NT2/D1 (cell line): ENCODE results near the gene TFG.

ENCODE experiments used
- DNase-seq: peaks from one replicate; pipeline ENCODE4 v3.0.0-alpha.2; 2011; ENCODE audit warnings: low read depth, low spot score
- H3K27me3 ChIP-seq: 2 replicates; pipeline ENCODE4 v1.6.0; 2011; ENCODE audit warnings: mild to moderate bottlenecking; ENCODE audit not compliant: insufficient read length, insufficient read depth
- H3K36me3 ChIP-seq: 2 replicates; pipeline ENCODE4 v1.6.1; 2011; ENCODE audit warnings: mild to moderate bottlenecking, low read length, mixed read lengths; ENCODE audit not compliant: insufficient read depth, insufficient read length
- H3K4me1 ChIP-seq: 2 replicates; pipeline ENCODE4 v1.5.1; 2011; ENCODE audit not compliant: insufficient read depth, insufficient read length
- H3K4me3 ChIP-seq: 2 replicates; pipeline ENCODE4 v1.5.1; 2011; ENCODE audit warnings: low read depth; ENCODE audit not compliant: insufficient read length
- H3K9ac ChIP-seq: 2 replicates; pipeline ENCODE4 v1.6.0; 2011; ENCODE audit warnings: low read depth; ENCODE audit not compliant: insufficient read length
- H3K9me3 ChIP-seq: 2 replicates; pipeline ENCODE4 v1.5.1; 2011; ENCODE audit warnings: mild to moderate bottlenecking, low read length; ENCODE audit not compliant: insufficient read depth
- SUZ12 ChIP-seq: IDR thresholded peaks from 2 replicates; pipeline ENCODE4 v1.6.1; 2011; ENCODE audit not compliant: insufficient read length, insufficient read depth; ENCODE audit errors: extremely low read depth
- YY1 ChIP-seq: IDR thresholded peaks from 2 replicates; pipeline ENCODE4 v1.6.1; 2011; ENCODE audit not compliant: insufficient read length, insufficient read depth
- ZNF274 ChIP-seq: IDR thresholded peaks from 2 replicates; pipeline ENCODE4 v1.6.1; 2011; ENCODE audit warnings: mild to moderate bottlenecking, low read depth, low read length

The TFG gene

DNA sequence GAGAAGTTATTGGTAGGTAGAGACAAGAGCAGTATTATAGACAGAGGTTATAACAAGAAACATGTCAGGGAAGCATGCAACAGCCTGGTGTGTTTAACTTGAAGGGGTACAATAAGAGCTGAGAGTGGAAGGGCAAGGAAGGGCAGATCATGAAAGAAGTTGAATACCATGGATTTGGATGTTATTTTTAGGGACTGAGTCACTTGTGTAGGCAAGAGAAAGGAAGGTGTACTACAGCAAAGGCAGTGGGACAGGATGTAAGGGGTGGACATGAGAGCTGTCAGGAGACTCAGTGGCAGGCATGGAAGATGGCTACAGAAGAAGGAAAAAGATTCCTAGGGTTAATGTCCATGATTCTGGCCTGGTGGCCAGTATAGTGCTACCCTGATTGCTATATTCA lies 66.4 kb downstream of the TFG start:
- TF ChIP-seq ZNF274, result no peak
- TF ChIP-seq YY1, result no peak
- no peak for TF ChIP-seq SUZ12
- DNase-seq, result no peak
- no peaks in the 10 kb centered on the region for H3K27me3 ChIP-seq

DNA sequence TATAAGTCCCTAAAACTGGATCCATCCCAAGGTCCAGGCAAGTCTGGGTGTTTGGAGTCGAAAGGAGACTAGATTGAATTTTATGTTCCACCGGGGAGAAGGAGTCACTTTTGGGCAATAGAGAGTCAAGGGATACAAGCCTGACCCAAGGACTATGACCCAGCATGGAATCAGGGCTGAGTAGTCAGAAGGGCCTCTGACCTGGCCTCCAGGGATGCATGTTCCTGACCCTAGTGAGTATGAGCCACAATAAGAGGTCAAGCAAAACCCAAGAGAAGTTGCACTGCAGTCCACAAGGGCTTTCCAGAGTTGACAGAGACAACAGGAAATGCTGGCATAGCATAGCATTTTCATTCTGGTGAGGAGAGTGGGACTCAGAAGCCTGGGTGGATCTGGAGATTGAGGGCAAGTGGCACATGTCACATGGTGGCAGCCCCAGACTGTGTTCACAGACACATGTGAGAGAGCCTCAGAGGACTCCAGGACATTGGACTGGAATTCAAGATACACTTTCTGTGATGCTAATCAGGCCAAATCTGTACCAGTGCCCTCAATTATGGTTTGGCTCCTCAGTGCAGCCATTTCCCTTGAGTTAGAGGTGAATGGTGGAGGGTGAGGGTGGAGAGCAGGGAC lies 66.9 kb downstream of the TFG start:
- H3K36me3 ChIP-seq, result no peaks in the 10 kb centered on the region
- H3K4me1 ChIP-seq, result no peaks in the 10 kb centered on the region
- no peak for DNase-seq
- no peaks in the 10 kb centered on the region; the same call in 1 of the 2 replicates for H3K9me3 ChIP-seq
- TF ChIP-seq ZNF274 (no peak), YY1 (no peak), SUZ12 (no peak)
- H3K27me3 ChIP-seq, result no peaks in the 10 kb centered on the region
- no peak overlapping the region for H3K4me3 ChIP-seq
- H3K9ac ChIP-seq, result no peak overlapping the region

More for the DNA sequence above, 66.4 kb downstream of the TFG start:
- H3K36me3 ChIP-seq, result no peaks in the 10 kb centered on the region
- H3K9me3 ChIP-seq, result no peaks in the 10 kb centered on the region; the same call in 1 of the 2 replicates
- no peak overlapping the region for H3K4me3 ChIP-seq
- H3K4me1 ChIP-seq, result no peaks in the 10 kb centered on the region
- no peak overlapping the region for H3K9ac ChIP-seq

DNA sequence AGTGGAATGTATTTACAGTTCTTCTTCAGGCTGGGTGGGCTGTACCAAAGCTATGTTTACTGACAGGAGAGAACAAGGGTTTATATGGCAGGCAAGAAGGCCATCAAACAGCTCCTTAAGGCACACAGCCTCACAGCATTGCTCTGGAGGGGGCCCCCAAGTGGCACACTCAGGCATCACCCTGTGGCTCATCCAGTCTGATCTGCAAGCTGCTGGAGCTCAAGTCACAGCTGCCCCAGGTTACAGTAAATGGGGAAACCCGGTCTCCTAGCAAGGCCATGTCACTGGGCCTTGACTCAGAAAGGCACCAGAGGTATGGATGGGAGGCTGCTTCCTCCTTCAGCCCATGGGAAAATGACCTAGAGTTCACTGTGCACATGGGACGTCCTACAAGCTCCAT lies 67.5 kb downstream of the TFG start:
- no peaks in the 10 kb centered on the region; the same call in 1 of the 2 replicates for H3K9me3 ChIP-seq
- H3K4me3 ChIP-seq, result no peak overlapping the region
- no peaks in the 10 kb centered on the region for H3K4me1 ChIP-seq
- no peaks in the 10 kb centered on the region for H3K27me3 ChIP-seq
- DNase-seq, result no peak
- no peak for TF ChIP-seq SUZ12
- no peak for TF ChIP-seq YY1
- TF ChIP-seq ZNF274, result no peak
- no peaks in the 10 kb centered on the region for H3K36me3 ChIP-seq
- H3K9ac ChIP-seq, result no peak overlapping the region

DNA sequence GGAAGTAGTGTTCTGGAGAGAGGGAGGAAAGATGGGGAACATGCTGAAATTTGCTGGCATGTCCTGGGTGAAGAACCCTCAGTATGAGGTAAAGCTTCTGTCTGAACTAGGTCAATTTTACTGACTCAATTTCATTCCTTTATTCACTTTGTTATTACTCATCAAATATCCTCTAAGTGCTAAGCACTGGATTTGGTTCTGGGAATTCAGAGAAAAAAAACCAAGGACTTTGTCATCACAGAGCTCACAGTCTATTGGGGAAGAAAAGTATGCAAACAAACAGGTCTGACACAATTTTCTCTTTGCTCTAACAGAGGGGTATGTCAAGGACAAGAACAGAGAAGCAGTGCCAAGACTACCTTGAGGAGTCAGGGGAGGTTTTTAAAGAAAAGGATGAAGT lies 68.0 kb downstream of the TFG start:
- Histone ChIP-seq H3K36me3 (no peaks in the 10 kb centered on the region), H3K4me1 (no peaks in the 10 kb centered on the region), H3K9me3 (no peaks in the 10 kb centered on the region; the same call in 1 of the 2 replicates), H3K9ac (no peak overlapping the region), H3K4me3 (no peak overlapping the region), H3K27me3 (no peaks in the 10 kb centered on the region)
- TF ChIP-seq ZNF274 (no peak), SUZ12 (no peak), YY1 (no peak)
- no peak for DNase-seq

DNA sequence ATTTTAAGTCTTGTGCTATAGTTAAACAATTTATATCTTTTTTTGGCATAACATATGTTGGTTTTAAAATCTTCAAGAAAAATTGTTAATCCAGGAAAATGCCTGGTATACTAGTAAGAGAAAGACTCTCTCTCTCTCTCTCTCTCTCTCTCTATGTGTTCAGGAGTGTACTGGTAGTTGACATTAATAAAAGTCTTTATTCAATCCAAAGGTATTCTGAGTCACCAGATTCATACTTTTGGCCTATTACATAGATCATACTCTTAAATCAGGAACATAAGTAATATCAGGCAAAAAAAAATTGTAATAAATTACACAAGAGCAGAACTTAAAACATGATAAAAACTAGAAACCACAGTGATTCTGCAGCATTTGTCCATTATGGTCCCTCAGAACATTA lies 70.2 kb downstream of the TFG start:
- Histone ChIP-seq H3K4me3 (no peak overlapping the region), H3K9me3 (peaks cover 3% of the 10 kb centered on the region), H3K4me1 (no peaks in the 10 kb centered on the region), H3K27me3 (no peaks in the 10 kb centered on the region), H3K9ac (no peak overlapping the region), H3K36me3 (no peaks in the 10 kb centered on the region)
- DNase-seq, result no peak
- TF ChIP-seq ZNF274 (no peak), YY1 (no peak), SUZ12 (no peak)

DNA sequence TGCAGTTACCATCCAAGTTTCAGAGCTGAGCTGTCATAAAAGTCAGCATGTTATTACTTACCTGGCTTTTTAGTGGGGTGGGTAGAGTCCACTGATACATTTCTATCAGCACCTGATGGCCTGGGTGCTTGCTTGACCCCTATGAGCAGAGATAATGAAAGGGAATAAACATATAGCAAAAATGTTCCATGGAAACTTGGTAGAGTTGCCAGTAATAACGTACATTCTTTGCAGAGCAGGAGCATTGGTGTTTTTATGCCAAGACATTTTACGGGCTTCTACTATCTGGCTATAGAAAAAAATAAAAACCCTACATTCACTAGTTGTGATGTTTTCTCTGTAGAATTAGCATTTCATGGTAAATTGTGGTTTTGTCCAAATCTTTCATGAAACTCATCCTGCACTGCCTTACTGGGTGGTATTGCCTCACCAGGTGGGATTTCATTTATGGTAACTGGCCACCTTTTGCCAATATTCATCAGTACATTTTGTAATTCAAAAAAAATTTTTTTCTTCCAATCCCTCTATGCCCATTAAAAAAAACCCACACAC lies 70.9 kb downstream of the TFG start:
- Histone ChIP-seq H3K9me3 (peaks cover 8% of the 10 kb centered on the region), H3K36me3 (no peaks in the 10 kb centered on the region), H3K4me3 (no peak overlapping the region), H3K27me3 (no peaks in the 10 kb centered on the region), H3K9ac (no peak overlapping the region), H3K4me1 (no peaks in the 10 kb centered on the region)
- no peak for TF ChIP-seq ZNF274
- no peak for TF ChIP-seq YY1
- no peak for TF ChIP-seq SUZ12
- DNase-seq, result no peak

DNA sequence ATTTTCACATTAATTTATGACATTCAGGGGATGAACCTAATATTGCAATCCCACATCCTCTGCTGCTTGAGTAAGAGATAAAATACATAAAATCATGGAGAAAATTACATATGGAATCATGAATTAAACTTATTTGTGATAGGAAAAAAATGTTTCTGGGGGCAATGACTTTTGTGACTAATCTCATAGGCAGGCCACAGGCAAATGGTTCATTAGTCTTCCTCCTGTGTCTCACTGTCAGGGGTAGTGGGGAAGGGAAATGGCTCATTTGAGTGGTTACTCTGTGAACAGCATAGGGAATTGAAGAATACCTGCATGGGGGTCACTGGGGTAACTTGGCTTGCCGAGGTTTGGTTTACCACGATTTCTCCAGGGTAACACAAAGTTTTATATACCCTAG lies 72.0 kb downstream of the TFG start:
- no peak overlapping the region for H3K9ac ChIP-seq

More for the DNA sequence above, 72.0 kb downstream of the TFG start:
- no peak overlapping the region for H3K4me3 ChIP-seq
- H3K27me3 ChIP-seq, result no peaks in the 10 kb centered on the region
- no peaks in the 10 kb centered on the region for H3K4me1 ChIP-seq
- H3K9me3 ChIP-seq, result peaks cover 17% of the 10 kb centered on the region
- TF ChIP-seq SUZ12 (no peak), ZNF274 (no peak), YY1 (no peak)
- no peaks in the 10 kb centered on the region for H3K36me3 ChIP-seq
- no peak for DNase-seq
